GM19468 (cell line): ENCODE results near the gene TOR4A.

Experiments
- ATAC-seq: cut with Tn5 transposase; IDR thresholded peaks from one replicate; pipeline ENCODE4 v1.9.1; 2021; ENCODE audit warnings: mild to moderate bottlenecking, moderate library complexity, moderate number of reproducible peaks; ENCODE audit not compliant: unreplicated experiment; ENCODE audit errors: extremely low read depth

The TOR4A gene

GRCh38 chr9:137269231-137269772 lies 8.2 kb upstream of the TOR4A start:
- ATAC-seq = no peak

- ATAC-seq = no peak
These were observed 6.4 kb upstream of the TOR4A start for GRCh38 chr9:137270929-137271695.

GRCh38 chr9:137271696-137272076 lies 5.8 kb upstream of the TOR4A start:
- no peak for ATAC-seq

GRCh38 chr9:137272241-137273094 lies 5.1 kb upstream of the TOR4A start:
- no peak for ATAC-seq

GRCh38 chr9:137273095-137273490 lies 4.4 kb upstream of the TOR4A start:
- ATAC-seq = no peak

GRCh38 chr9:137273611-137274320 lies 3.8 kb upstream of the TOR4A start:
- no peak for ATAC-seq

GRCh38 chr9:137275203-137275587 lies 2.3 kb upstream of the TOR4A start:
- no peak for ATAC-seq

GRCh38 chr9:137275588-137276472 lies 1.7 kb upstream of the TOR4A start:
- ATAC-seq = no peak

- ATAC-seq = no peak
These were observed 825 bp upstream of the TOR4A start for GRCh38 chr9:137276473-137277328.

GRCh38 chr9:137278061-137278701 lies 655 bp downstream of the TOR4A start:
- no peak for ATAC-seq

- ATAC-seq = no peak
These were observed 1.5 kb downstream of the TOR4A start for GRCh38 chr9:137278721-137279711.

- ATAC-seq = no peak
These were observed 2.4 kb downstream of the TOR4A start for GRCh38 chr9:137279741-137280473.

GRCh38 chr9:137280474-137281344 lies 3.2 kb downstream of the TOR4A start:
- no peak for ATAC-seq

- no peak for ATAC-seq
These were observed 4.0 kb downstream of the TOR4A start for GRCh38 chr9:137281345-137282116.

GRCh38 chr9:137286975-137287383 lies 9.5 kb downstream of the TOR4A start:
- no peak for ATAC-seq
